ENCODE results near the gene PRKCH.

GRCh38 chr14:61342486-61342885 lies 21.1 kb downstream of the PRKCH start:
- TF ChIP-seq EZH2 (IDR thresholded peaks at IDR 0.05; ENCODE audit: insufficient read depth, poor library complexity, severe bottlenecking) = no peak
- no peak for TF ChIP-seq EZH2phosphoT487 (IDR thresholded peaks at IDR 0.05; ENCODE audit: insufficient read depth, low read depth)

All from GM23248 (cell line).